Stimulated activated naive CD8-positive, alpha-beta T cell treated with anti-CD3 and anti-CD28 coated beads, Interleukin-15, Interleukin-2, amounts not matched to agents 100 U/mL and 50 U/mL, for 24 hours (primary cell): ENCODE data around the gene DLG1.
"Not testable (repeated sequence)": the region's sequence is repeated elsewhere in the genome, so short reads cannot be mapped to it uniquely, and the experiment has no call there.

Experiments used
- ATAC-seq: fragments of 150-1000 bp; cut with Tn5 transposase; one replicate; pipeline ENCODE4 v1.10.0; 2021
- DNase-seq: peaks from one replicate; pipeline ENCODE4 v3.0.0; 2021

Gene DLG1

GRCh38 chr3:197103766-197104165 lies 194.6 kb downstream of the DLG1 start:
- ATAC-seq, result no peak

GRCh38 chr3:197093871-197094270 lies 204.5 kb downstream of the DLG1 start:
- ATAC-seq (no peak), DNase-seq (no peak)

More at GRCh38 chr3:197103766-197104165, 194.6 kb downstream of the DLG1 start:
- DNase-seq, result no peak

GRCh38 chr3:197088370-197088769 lies 210.0 kb downstream of the DLG1 start:
- ATAC-seq, result no peak
- DNase-seq, result no peak

- no peak for DNase-seq
- no peak for ATAC-seq
These were observed 213.3 kb downstream of the DLG1 start for GRCh38 chr3:197085137-197085536.

- DNase-seq (peak; percentile 18), ATAC-seq (peak; percentile 96)
These were observed 214.9 kb downstream of the DLG1 start for GRCh38 chr3:197083486-197083885.

- no peak for ATAC-seq
- no peak for DNase-seq
These were observed 215.5 kb downstream of the DLG1 start for GRCh38 chr3:197082871-197083270.

GRCh38 chr3:197080344-197080743 lies 218.1 kb downstream of the DLG1 start:
- DNase-seq (no peak), ATAC-seq (no peak)

- ATAC-seq (no peak), DNase-seq (no peak)
These were observed 222.0 kb downstream of the DLG1 start for GRCh38 chr3:197076415-197076814.

GRCh38 chr3:197068077-197068476 lies 230.3 kb downstream of the DLG1 start:
- no peak for DNase-seq
- no peak for ATAC-seq

GRCh38 chr3:197064771-197065170 lies 233.6 kb downstream of the DLG1 start:
- no peak for DNase-seq
- ATAC-seq, result no peak

GRCh38 chr3:197062446-197062845 lies 236.0 kb downstream of the DLG1 start:
- DNase-seq, result no peak
- no peak for ATAC-seq

- not testable (repeated sequence) for ATAC-seq, DNase-seq
These were observed 246.8 kb downstream of the DLG1 start for GRCh38 chr3:197051637-197052036.

- ATAC-seq (peak; percentile 52), DNase-seq (no peak)
These were observed 247.9 kb downstream of the DLG1 start for GRCh38 chr3:197050511-197050910.

- DNase-seq, result no peak
- ATAC-seq, result no peak
These were observed 255.9 kb downstream of the DLG1 start for GRCh38 chr3:197042539-197042938.

GRCh38 chr3:197041875-197042488 lies 256.4 kb downstream of the DLG1 start:
- DNase-seq (no peak), ATAC-seq (no peak)

- ATAC-seq (no peak), DNase-seq (no peak)
These were observed 257.8 kb downstream of the DLG1 start for GRCh38 chr3:197040658-197041057.

GRCh38 chr3:197038679-197039462 lies 259.5 kb downstream of the DLG1 start:
- DNase-seq, result no peak
- no peak for ATAC-seq

- ATAC-seq (no peak), DNase-seq (no peak)
These were observed 262.8 kb downstream of the DLG1 start for GRCh38 chr3:197035577-197035976.

- not testable (repeated sequence) for ATAC-seq, DNase-seq
These were observed 263.6 kb downstream of the DLG1 start for GRCh38 chr3:197034778-197035177.

GRCh38 chr3:197033764-197034163 lies 264.6 kb downstream of the DLG1 start:
- not testable (repeated sequence) for ATAC-seq, DNase-seq

GRCh38 chr3:197031315-197032285 lies 266.8 kb downstream of the DLG1 start:
- DNase-seq (no peak), ATAC-seq (peak; percentile 50)
